ENCODE data around the gene MRTFA.
"Not testable (repeated sequence)": the region's sequence is repeated elsewhere in the genome, so short reads cannot be mapped to it uniquely, and the experiment has no call there.

Gene MRTFA

GRCh38 chr22:40406063-40406890 is 230.2 kb downstream of the MRTFA start:
- no peak for DNase-seq

GRCh38 chr22:40405178-40406062 is 231.1 kb downstream of the MRTFA start:
- DNase-seq = no peak

GRCh38 chr22:40404251-40405177 is 232.0 kb downstream of the MRTFA start:
- DNase-seq = no peak

- no peak for DNase-seq
Observed at GRCh38 chr22:40403651-40404050, 232.9 kb downstream of the MRTFA start.

- DNase-seq = no peak
Observed at GRCh38 chr22:40403141-40403540, 233.4 kb downstream of the MRTFA start.

GRCh38 chr22:40401981-40402406 is 234.5 kb downstream of the MRTFA start:
- DNase-seq = no peak

GRCh38 chr22:40401532-40401931 is 235.0 kb downstream of the MRTFA start:
- no peak for DNase-seq

- no peak for DNase-seq
Observed at GRCh38 chr22:40400159-40400558, 236.4 kb downstream of the MRTFA start.

- no peak for DNase-seq
Observed at GRCh38 chr22:40399621-40400020, 236.9 kb downstream of the MRTFA start.

GRCh38 chr22:40397396-40397795 is 239.1 kb downstream of the MRTFA start:
- DNase-seq = no peak

GRCh38 chr22:40396882-40397281 is 239.6 kb downstream of the MRTFA start:
- no peak for DNase-seq

- no peak for DNase-seq
Observed at GRCh38 chr22:40395607-40396006, 240.9 kb downstream of the MRTFA start.

- no peak for DNase-seq
Observed at GRCh38 chr22:40394607-40395006, 241.9 kb downstream of the MRTFA start.

- DNase-seq = no peak
Observed at GRCh38 chr22:40392618-40393017, 243.9 kb downstream of the MRTFA start.

- no peak for DNase-seq
Observed at GRCh38 chr22:40391417-40391816, 245.1 kb downstream of the MRTFA start.

- DNase-seq = no peak
Observed at GRCh38 chr22:40388231-40388630, 248.3 kb downstream of the MRTFA start.

GRCh38 chr22:40387746-40388145 is 248.8 kb downstream of the MRTFA start:
- no peak for DNase-seq

GRCh38 chr22:40385036-40385782 is 251.3 kb downstream of the MRTFA start:
- no peak for DNase-seq

GRCh38 chr22:40383905-40384304 is 252.6 kb downstream of the MRTFA start:
- DNase-seq = no peak

- no peak for DNase-seq
Observed at GRCh38 chr22:40381461-40381860, 255.1 kb downstream of the MRTFA start.

- DNase-seq = not testable (repeated sequence)
Observed at GRCh38 chr22:40378448-40378847, 258.1 kb downstream of the MRTFA start.

- no peak for DNase-seq
Observed at GRCh38 chr22:40377931-40378330, 258.6 kb downstream of the MRTFA start.

Data from 8988T (cell line).